Measurements from ENCODE around the gene UBE2D1.
A peak's percentile ranks its signal among the peaks of the same experiment; 100 is the strongest.

UBE2D1 gene

GRCh38 chr10:58341947-58342346 lies 7.1 kb downstream of the UBE2D1 start:
- DNase-seq: no peak

- no peak for DNase-seq
Measured at GRCh38 chr10:58347967-58348366, 13.2 kb downstream of the UBE2D1 start.

GRCh38 chr10:58348571-58349033 lies 13.8 kb downstream of the UBE2D1 start:
- no peak for DNase-seq

GRCh38 chr10:58350023-58350422 lies 15.2 kb downstream of the UBE2D1 start:
- peak; percentile 35 for DNase-seq

- peak; percentile 80 for DNase-seq
Measured at GRCh38 chr10:58350619-58351323, 16.0 kb downstream of the UBE2D1 start.

GRCh38 chr10:58351616-58352578 lies 17.1 kb downstream of the UBE2D1 start:
- DNase-seq: no peak

- DNase-seq: no peak
Measured at GRCh38 chr10:58352956-58353610, 18.3 kb downstream of the UBE2D1 start.

- no peak for DNase-seq
Measured at GRCh38 chr10:58356756-58357155, 21.9 kb downstream of the UBE2D1 start.

GRCh38 chr10:58358314-58358933 lies 23.6 kb downstream of the UBE2D1 start:
- DNase-seq: no peak

GRCh38 chr10:58358947-58359346 lies 24.1 kb downstream of the UBE2D1 start:
- DNase-seq: no peak

GRCh38 chr10:58359541-58359940 lies 24.7 kb downstream of the UBE2D1 start:
- DNase-seq: no peak

- no peak for DNase-seq
Measured at GRCh38 chr10:58360412-58361004, 25.7 kb downstream of the UBE2D1 start.

GRCh38 chr10:58361353-58361752 lies 26.5 kb downstream of the UBE2D1 start:
- no peak for DNase-seq

GRCh38 chr10:58362027-58362789 lies 27.4 kb downstream of the UBE2D1 start:
- no peak for DNase-seq

GRCh38 chr10:58367069-58367468 lies 32.3 kb downstream of the UBE2D1 start:
- peak; percentile 14 for DNase-seq

- no peak for DNase-seq
Measured at GRCh38 chr10:58371473-58371872, 36.7 kb downstream of the UBE2D1 start.

- DNase-seq: no peak
Measured at GRCh38 chr10:58372607-58373441, 38.0 kb downstream of the UBE2D1 start.

- no peak for DNase-seq
Measured at GRCh38 chr10:58373442-58373827, 38.6 kb downstream of the UBE2D1 start.

GRCh38 chr10:58382489-58382995 lies 47.7 kb downstream of the UBE2D1 start:
- peak; percentile 16 for DNase-seq

GRCh38 chr10:58384095-58384494 lies 49.3 kb downstream of the UBE2D1 start:
- peak; percentile 95 for DNase-seq

Data from OCI-M1 (cell line).